ENCODE results near the gene SCAPER. TPM values are rescaled to one million over a fixed set of nuclear protein-coding genes. Genes with fewer than 3 reads are reported as not detected.

Gene SCAPER
- 5.4 TPM for polyA plus RNA-seq (2012; ENCODE audit: insufficient read depth, insufficient read length, low read depth)

GRCh38 chr15:76905013-76905839, at the start of gene SCAPER:
Gene SCAPER (minus strand): TSS chr15:76905340. CDS start chr15:76883817, 21,523 bp downstream.
- H3K4me3 ChIP-seq (ENCODE audit: low read depth, low read length) = peak within 1 kb of the TSS; percentile 85
- H3K4me1 ChIP-seq = peaks cover 2% of the 10 kb centered on the region
- DNase-seq = peak; percentile 94
- no peaks in the 10 kb centered on the region for H3K27me3 ChIP-seq
- no peaks in the 10 kb centered on the region for H3K9me3 ChIP-seq
- no peak; the same call in 1 of the 2 replicates for TF ChIP-seq CTCF (IDR thresholded peaks at IDR 0.05; ENCODE audit: low read depth, low read length)
- H3K36me3 ChIP-seq = no peaks in the 10 kb centered on the region

- no peak for TF ChIP-seq CTCF (IDR thresholded peaks at IDR 0.05; ENCODE audit: low read depth, low read length)
Measured at GRCh38 chr15:76954744-76955143, 49.6 kb upstream of the SCAPER start.

GRCh38 chr15:76953913-76954312, 48.8 kb upstream of the SCAPER start:
- no peaks in the 10 kb centered on the region for H3K9me3 ChIP-seq
- no peak for TF ChIP-seq CTCF (IDR thresholded peaks at IDR 0.05; ENCODE audit: low read depth, low read length)

More at GRCh38 chr15:76954744-76955143, 49.6 kb upstream of the SCAPER start:
- Histone ChIP-seq H3K9me3 (no peaks in the 10 kb centered on the region), H3K4me1 (no peaks in the 10 kb centered on the region; the same call in 1 of the 2 replicates), H3K4me3 (ENCODE audit: low read depth, low read length) (no peak overlapping the region), H3K36me3 (peaks cover 2% of the 10 kb centered on the region; the same call in 1 of the 2 replicates), H3K27me3 (no peaks in the 10 kb centered on the region)
- DNase-seq = no peak

GRCh38 chr15:76951220-76951619, 46.1 kb upstream of the SCAPER start:
- Histone ChIP-seq H3K4me3 (ENCODE audit: low read depth, low read length) (no peak overlapping the region), H3K27me3 (no peaks in the 10 kb centered on the region), H3K9me3 (no peaks in the 10 kb centered on the region), H3K36me3 (peaks cover 19% of the 10 kb centered on the region), H3K4me1 (no peaks in the 10 kb centered on the region)
- no peak for TF ChIP-seq CTCF (IDR thresholded peaks at IDR 0.05; ENCODE audit: low read depth, low read length)
- no peak for DNase-seq

More at GRCh38 chr15:76953913-76954312, 48.8 kb upstream of the SCAPER start:
- no peak overlapping the region for H3K4me3 ChIP-seq (ENCODE audit: low read depth, low read length)
- no peaks in the 10 kb centered on the region for H3K27me3 ChIP-seq
- H3K4me1 ChIP-seq = no peaks in the 10 kb centered on the region
- H3K36me3 ChIP-seq = peaks cover 4% of the 10 kb centered on the region
- no peak for DNase-seq

- H3K36me3 ChIP-seq = peaks cover 41% of the 10 kb centered on the region
- DNase-seq = no peak
Measured at GRCh38 chr15:76947454-76947853, 42.3 kb upstream of the SCAPER start.

More at GRCh38 chr15:76947454-76947853, 42.3 kb upstream of the SCAPER start:
- Histone ChIP-seq H3K4me3 (ENCODE audit: low read depth, low read length) (no peak overlapping the region), H3K27me3 (no peaks in the 10 kb centered on the region), H3K9me3 (0 out of 2 replicates have a peak, but pooled peaks cover 2% of the 10 kb centered on the region), H3K4me1 (no peaks in the 10 kb centered on the region)
- no peak for TF ChIP-seq CTCF (IDR thresholded peaks at IDR 0.05; ENCODE audit: low read depth, low read length)

All from BE2C (cell line).